Muscle of leg (tissue), 11 donors: ENCODE results near the gene SLC6A19. TPM values are rescaled to one million over a fixed set of nuclear protein-coding genes. Genes with fewer than 3 reads are reported as not detected.

Experiments used
- DNase-seq: peaks from one replicate; pipeline ENCODE4 v3.0.0; 2013
- H3K27ac ChIP-seq: one replicate; pipeline ENCODE4 v1.5.1; 2013; ENCODE audit warnings: mild to moderate bottlenecking, low read length, control low read depth
- H3K27me3 ChIP-seq: one replicate; pipeline ENCODE4 v1.6.1; 2013; ENCODE audit warnings: low read length; ENCODE audit not compliant: control insufficient read depth, insufficient read depth
- H3K36me3 ChIP-seq: one replicate; pipeline ENCODE4 v1.6.1; 2013; ENCODE audit warnings: low read length; ENCODE audit not compliant: control insufficient read depth, insufficient read depth
- H3K4me1 ChIP-seq: one replicate; pipeline ENCODE4 v1.6.1; 2013; ENCODE audit warnings: low read length; ENCODE audit not compliant: control insufficient read depth, insufficient read depth
- H3K4me3 ChIP-seq: one replicate; pipeline ENCODE4 v1.5.1; 2013; ENCODE audit warnings: low read length, control low read depth
- H3K9me3 ChIP-seq: replicated peaks from 2 replicates; pipeline ENCODE4 v1.6.1; 2013; ENCODE audit warnings: low read depth, low read length; ENCODE audit not compliant: control insufficient read depth
- WGBS: methylation state at CpG from one replicate; pipeline ENCODE4 v1.1.5; 2013; ENCODE audit warnings: missing lambda C conversion rate; ENCODE audit not compliant: insufficient coverage; 5-methylcytosine and 5-hydroxymethylcytosine counted together
- polyA plus RNA-seq, 8 donors: library from polyadenylated mRNA; unstranded; fragments of 120-200 nt; gene quantifications; one replicate each; pipeline versions ENCODE4 v1.2.1 to v1.2.3, GENCODE V29; 2013; ENCODE audit warnings: inconsistent platforms in 1 of 8, low replicate concordance in 1 of 8; ENCODE audit not compliant: insufficient read length in 8 of 8, insufficient read depth in 1 of 8
- total RNA-seq: library from RNA; stranded (reverse); fragments of 120-200 nt; gene quantifications from one replicate; pipeline ENCODE4 v1.2.4, GENCODE V29; 2013

Gene SLC6A19
- total and polyA plus RNA-seq, 9 donors: 0.03 to 9.9 (median 0.11) TPM; not detected in 4

DNA sequence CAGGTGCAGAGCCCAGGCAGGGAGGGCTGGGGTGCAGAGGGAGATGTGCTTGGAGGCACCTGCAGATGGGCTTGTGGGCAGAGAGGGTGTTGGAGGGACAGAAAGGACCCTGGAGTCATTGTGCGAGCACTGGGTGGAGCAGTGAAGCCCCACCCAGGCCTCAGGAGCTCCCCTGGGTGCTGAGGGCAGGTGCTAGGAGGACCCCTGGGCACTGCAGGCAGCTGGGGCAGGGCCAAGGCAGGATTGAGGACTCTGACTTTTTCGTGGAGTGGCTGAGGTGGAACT, 13.5 kb downstream of the SLC6A19 start:
- DNase-seq: no peak
- peaks cover 19% of the 10 kb centered on the region for H3K27me3 ChIP-seq
- WGBS: 83% methylated on average over 1 of the region's 2 CpGs

GRCh38 chr5:1215320-1216096, 14.1 kb downstream of the SLC6A19 start:
- no peak overlapping the region for H3K4me3 ChIP-seq
- peaks cover 19% of the 10 kb centered on the region for H3K27me3 ChIP-seq
- H3K4me1 ChIP-seq: no peaks in the 10 kb centered on the region
- no peaks in the 10 kb centered on the region for H3K36me3 ChIP-seq
- peaks cover 3% of the 10 kb centered on the region for H3K9me3 ChIP-seq
- WGBS: 90% methylated on average over 20 of the region's 23 CpGs
- no peak overlapping the region for H3K27ac ChIP-seq
- no peak for DNase-seq

More for the DNA sequence above, 13.5 kb downstream of the SLC6A19 start:
- no peak overlapping the region for H3K4me3 ChIP-seq
- H3K4me1 ChIP-seq: no peaks in the 10 kb centered on the region
- H3K36me3 ChIP-seq: no peaks in the 10 kb centered on the region
- peaks cover 3% of the 10 kb centered on the region for H3K9me3 ChIP-seq
- H3K27ac ChIP-seq: no peak overlapping the region

- no peak for DNase-seq
- H3K4me1 ChIP-seq: no peaks in the 10 kb centered on the region
- no peak overlapping the region for H3K4me3 ChIP-seq
- peaks cover 3% of the 10 kb centered on the region for H3K9me3 ChIP-seq
- 89% methylated on average over 38 of the region's 38 CpGs for WGBS
- no peak overlapping the region for H3K27ac ChIP-seq
- H3K36me3 ChIP-seq: no peaks in the 10 kb centered on the region
- H3K27me3 ChIP-seq: peaks cover 19% of the 10 kb centered on the region
These were observed 15.0 kb downstream of the SLC6A19 start for GRCh38 chr5:1216211-1216917.

- H3K27me3 ChIP-seq: peaks cover 19% of the 10 kb centered on the region
- no peaks in the 10 kb centered on the region for H3K36me3 ChIP-seq
- no peak overlapping the region for H3K4me3 ChIP-seq
- DNase-seq: no peak
- no peak overlapping the region for H3K27ac ChIP-seq
- H3K9me3 ChIP-seq: peaks cover 3% of the 10 kb centered on the region
- 75% methylated on average over 15 of the region's 18 CpGs for WGBS
- H3K4me1 ChIP-seq: no peaks in the 10 kb centered on the region
These were observed 15.5 kb downstream of the SLC6A19 start for GRCh38 chr5:1216918-1217295.

DNA sequence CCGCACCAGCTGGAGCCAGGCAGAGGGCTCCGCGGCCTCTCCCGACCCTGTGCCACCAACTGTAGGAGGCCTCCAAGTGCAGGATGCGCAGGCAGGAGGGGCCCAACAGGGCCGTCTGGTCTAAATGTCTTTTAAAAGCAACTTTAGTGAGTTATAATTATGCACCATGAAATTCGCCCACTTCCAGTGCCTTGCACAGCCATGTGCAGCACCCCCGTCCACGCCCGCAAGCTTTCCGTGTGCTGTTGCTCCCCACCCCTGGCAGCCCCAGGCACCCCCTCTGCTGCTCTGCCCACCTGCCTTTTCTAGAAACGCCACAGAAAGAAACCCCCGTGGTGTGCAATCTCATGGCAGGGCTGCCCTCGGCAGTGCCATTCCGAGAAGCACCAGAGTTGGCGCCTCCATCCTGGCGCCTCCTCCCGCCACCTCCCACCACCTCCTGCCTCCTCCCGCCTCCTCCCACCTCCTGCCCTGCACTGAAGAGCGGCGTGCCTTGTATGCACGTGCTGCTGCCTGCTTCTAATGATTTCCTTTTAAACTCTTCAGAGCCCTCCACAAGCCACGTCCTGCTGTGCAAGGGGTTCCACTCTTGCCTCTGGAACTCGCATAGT, 16.3 kb downstream of the SLC6A19 start:
- Histone ChIP-seq H3K27me3 (peaks cover 19% of the 10 kb centered on the region), H3K27ac (no peak overlapping the region), H3K4me3 (no peak overlapping the region), H3K4me1 (no peaks in the 10 kb centered on the region), H3K36me3 (no peaks in the 10 kb centered on the region), H3K9me3 (peaks cover 3% of the 10 kb centered on the region)
- WGBS: 44% methylated on average over 17 of the region's 24 CpGs
- no peak for DNase-seq

DNA sequence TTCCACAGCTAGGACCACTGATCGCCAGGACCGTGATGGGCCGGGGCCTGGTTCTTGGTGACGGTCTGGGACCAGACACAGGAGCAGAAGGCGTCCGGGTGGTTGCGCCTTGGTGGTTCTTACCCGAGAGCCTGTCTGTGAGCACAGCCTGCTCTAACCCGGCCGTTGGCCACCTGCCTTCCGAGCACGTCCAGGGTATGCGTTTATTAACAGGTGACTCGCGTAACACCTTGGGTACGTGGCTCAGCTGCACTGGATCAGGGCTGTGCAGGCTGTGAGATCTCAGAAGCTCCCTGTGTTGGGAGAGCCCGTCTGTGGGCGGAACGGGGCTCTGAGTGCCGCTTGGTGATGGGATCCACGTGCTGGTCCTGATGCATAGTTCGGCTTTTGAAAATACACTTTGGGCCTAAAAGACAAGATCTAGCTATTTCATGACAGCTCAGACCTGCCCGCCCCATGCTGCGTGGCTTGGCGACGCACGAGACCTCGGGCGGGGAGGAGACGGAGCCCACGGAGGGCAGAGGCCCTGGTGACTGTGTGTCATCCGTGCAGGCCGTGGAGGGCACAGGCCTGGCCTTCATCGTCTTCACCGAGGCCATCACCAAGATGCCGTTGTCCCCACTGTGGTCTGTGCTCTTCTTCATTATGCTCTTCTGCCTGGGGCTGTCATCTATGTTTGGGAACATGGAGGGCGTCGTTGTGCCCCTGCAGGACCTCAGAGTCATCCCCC, 17.1 kb downstream of the SLC6A19 start:
- Histone ChIP-seq H3K4me1 (no peaks in the 10 kb centered on the region), H3K4me3 (no peak overlapping the region), H3K27ac (no peak overlapping the region), H3K36me3 (no peaks in the 10 kb centered on the region), H3K9me3 (peaks cover 3% of the 10 kb centered on the region), H3K27me3 (peaks cover 25% of the 10 kb centered on the region)
- DNase-seq: no peak
- WGBS: 84% methylated on average over 38 of the region's 38 CpGs

GRCh38 chr5:1219098-1219767, 17.8 kb downstream of the SLC6A19 start:
- Histone ChIP-seq H3K36me3 (no peaks in the 10 kb centered on the region), H3K4me3 (no peak overlapping the region), H3K9me3 (peaks cover 3% of the 10 kb centered on the region), H3K27me3 (peaks cover 30% of the 10 kb centered on the region), H3K27ac (no peak overlapping the region), H3K4me1 (no peaks in the 10 kb centered on the region)
- no peak for DNase-seq
- WGBS: 68% methylated on average over 38 of the region's 38 CpGs

- DNase-seq: no peak
- H3K27ac ChIP-seq: no peak overlapping the region
- 78% methylated on average over 10 of the region's 11 CpGs for WGBS
- H3K9me3 ChIP-seq: peaks cover 3% of the 10 kb centered on the region
- H3K36me3 ChIP-seq: no peaks in the 10 kb centered on the region
- H3K4me3 ChIP-seq: no peak overlapping the region
- H3K27me3 ChIP-seq: peaks cover 34% of the 10 kb centered on the region
- H3K4me1 ChIP-seq: no peaks in the 10 kb centered on the region
These were observed 18.3 kb downstream of the SLC6A19 start for GRCh38 chr5:1219768-1220100.

GRCh38 chr5:1220351-1220750, 19.0 kb downstream of the SLC6A19 start:
- no peak overlapping the region for H3K27ac ChIP-seq
- peaks cover 34% of the 10 kb centered on the region for H3K27me3 ChIP-seq
- no peaks in the 10 kb centered on the region for H3K4me1 ChIP-seq
- DNase-seq: no peak
- no peaks in the 10 kb centered on the region for H3K36me3 ChIP-seq
- H3K9me3 ChIP-seq: peaks cover 3% of the 10 kb centered on the region
- H3K4me3 ChIP-seq: no peak overlapping the region
- 74% methylated on average over 6 of the region's 9 CpGs for WGBS
